K562 (cell line): Measurements from ENCODE around the gene BPTF. TPM values are rescaled to one million over a fixed set of nuclear protein-coding genes. Genes with fewer than 3 reads are reported as not detected.
"Not testable (repeated sequence)": the region's sequence is repeated elsewhere in the genome, so short reads cannot be mapped to it uniquely, and the experiment has no call there.

Experiments
- ATAC-seq: fragments of 200-7000 bp; cut with Tn5 transposase; 3 replicates; pipeline ENCODE4 v1.9.1; 2020; ENCODE audit warnings: moderate library complexity
- BruUV-seq: library from RNA; stranded (reverse); fragments of 400-500 nt; replicated peaks from 2 replicates; lab custom pipeline; 2021; lab: Mats Ljungman, UMichigan
- CTCF ChIA-PET: fragments of 300-600 bp; formaldehyde crosslinking; extraction: SDS; loops from one replicate; lab custom pipeline; 2021; ENCODE audit warnings: low intra/inter-chr PET ratio; lab: Yijun Ruan, JAX
- POLR2A ChIA-PET: fragments of 300-600, 350-650 bp; sonication (Branson Sonifier 250); formaldehyde crosslinking; extraction: SDS; loops from one replicate; lab custom pipeline; 2021; ENCODE audit warnings: antibody characterized with exemption, inconsistent platforms; lab: Yijun Ruan, JAX
- DNase-seq, 4 experiments: peaks; one replicate each; pipeline versions ENCODE4 v3.0.0 to v3.0.0-alpha.2; 2011 to 2018; ENCODE audit warnings: low spot score in 3 of 4, mixed read lengths in 3 of 4; ENCODE audit errors: extremely low read depth in 1 of 4
- FAIRE-seq: peaks from 2 replicates; lab custom pipeline; 2011; peaks lifted over from hg19 to GRCh38; lab: Jason Lieb, UNC
- H2AFZ ChIP-seq: 2 replicates; pipeline ENCODE4 v1.6.0; 2011; ENCODE audit warnings: low read depth, low read length, control low read depth, inconsistent platforms
- H3K27ac ChIP-seq: fragments of 200-600 bp; 3 replicates; pipeline ENCODE4 v1.8.0; 2011; ENCODE audit warnings: low read depth, mild to moderate bottlenecking, control low read depth, inconsistent platforms, low read length, moderate library complexity, mixed read lengths; ENCODE audit errors: extremely low read depth
- H3K27me3 ChIP-seq, 2 experiments: fragments of 300-600 bp in 1 of 2; 2 replicates in 1 of 2; 3 replicates in 1 of 2; pipeline versions ENCODE4 v1.6.0 to v1.8.0; 2011; ENCODE audit warnings: inconsistent platforms in 2 of 2, low read length in 2 of 2, mild to moderate bottlenecking in 1 of 2, mixed read lengths in 1 of 2, moderate library complexity in 1 of 2; ENCODE audit not compliant: control insufficient read depth in 2 of 2, insufficient read depth in 2 of 2
- H3K36me3 ChIP-seq: fragments of 300-600 bp; 3 replicates; pipeline ENCODE4 v1.8.0; 2011; ENCODE audit warnings: mild to moderate bottlenecking, low read length, inconsistent platforms; ENCODE audit not compliant: control insufficient read depth, insufficient read depth
- H3K4me1 ChIP-seq, 2 experiments: fragments of 200-600 bp in 1 of 2; replicated peaks in 1 of 2; 2 replicates in 1 of 2; 3 replicates in 1 of 2; pipeline versions ENCODE4 v1.5.1 to v1.8.0; 2011; ENCODE audit warnings: inconsistent platforms in 2 of 2, low read length in 2 of 2, mild to moderate bottlenecking in 1 of 2, mixed read lengths in 1 of 2, moderate library complexity in 1 of 2; ENCODE audit not compliant: control insufficient read depth in 2 of 2, insufficient read depth in 2 of 2
- H3K4me2 ChIP-seq: 2 replicates; pipeline ENCODE4 v1.6.1; 2011; ENCODE audit warnings: low read length, control low read depth, inconsistent platforms, mixed read lengths; ENCODE audit not compliant: insufficient read depth
- H3K4me3 ChIP-seq: fragments of 200-600 bp; sonication (generic), shearing (Covaris generic); 2 replicates; pipeline ENCODE4 v1.5.1; 2016; ENCODE audit warnings: control low read depth, inconsistent platforms
- H3K79me2 ChIP-seq: fragments of 200-600 bp; 3 replicates; pipeline ENCODE4 v1.8.0; 2011; ENCODE audit warnings: low read length, inconsistent platforms; ENCODE audit not compliant: control insufficient read depth, insufficient read depth
- H3K9ac ChIP-seq, 2 experiments: 2 replicates each; pipeline versions ENCODE4 v1.6.0 to v1.6.1; 2011; ENCODE audit warnings: low read depth in 2 of 2, low read length in 2 of 2, control low read depth in 1 of 2, inconsistent platforms in 1 of 2, mild to moderate bottlenecking in 1 of 2, mixed read lengths in 1 of 2; ENCODE audit not compliant: insufficient read depth in 1 of 2
- H3K9me1 ChIP-seq: one replicate; pipeline ENCODE4 v1.6.0; 2011; ENCODE audit warnings: inconsistent platforms, mild to moderate bottlenecking, low read length, moderate library complexity; ENCODE audit not compliant: control insufficient read depth, insufficient read depth
- H3K9me3 ChIP-seq: replicated peaks from 2 replicates; pipeline ENCODE4 v1.5.1; 2011; ENCODE audit warnings: low read depth, low read length, inconsistent platforms; ENCODE audit not compliant: control insufficient read depth, insufficient read depth
- H4K20me1 ChIP-seq: replicated peaks from 2 replicates; pipeline ENCODE4 v1.6.1; 2011; ENCODE audit warnings: low read length, inconsistent platforms, mixed read lengths; ENCODE audit not compliant: control insufficient read depth, insufficient read depth
- ARID1B ChIP-seq: fragments of 450-650 bp; IDR thresholded peaks from 2 replicates; pipeline ENCODE4 v1.6.1; 2016; ENCODE audit warnings: antibody characterized with exemption, mild to moderate bottlenecking, inconsistent platforms
- CTCF ChIP-seq, 3 experiments: IDR thresholded peaks in 2 of 3; conservative IDR thresholded peaks in 1 of 3; 2 replicates each; pipeline ENCODE4 v1.5.1; 2011 to 2012; ENCODE audit warnings: low read length in 3 of 3, mild to moderate bottlenecking in 3 of 3, control low read depth in 2 of 3, improper control_type of control experiment in 1 of 3, inconsistent platforms in 1 of 3, low read depth in 1 of 3, mixed read lengths in 1 of 3, moderate library complexity in 1 of 3; ENCODE audit not compliant: insufficient read depth in 2 of 3
- FOXK2 ChIP-seq, 2 experiments: fragments of 450-650 bp; IDR thresholded peaks in 1 of 2; conservative IDR thresholded peaks in 1 of 2; 2 replicates each; pipeline ENCODE4 v1.6.1; 2016; ENCODE audit warnings: low read depth in 2 of 2, mild to moderate bottlenecking in 1 of 2
- FOXM1 ChIP-seq, 2 experiments: fragments of 450-650 bp in 1 of 2; sonication (generic) in 1 of 2; formaldehyde crosslinking in 1 of 2; IDR thresholded peaks; 2 replicates each; pipeline versions ENCODE4 v1.6.1 to v1.9.0; 2017 to 2022; ENCODE audit warnings: low read depth in 2 of 2, mild to moderate bottlenecking in 2 of 2, missing genetic modification reagents in 1 of 2, moderate library complexity in 1 of 2
- MAFG ChIP-seq: fragments of 450-650 bp; conservative IDR thresholded peaks from 2 replicates; pipeline ENCODE4 v1.6.1; 2016; ENCODE audit warnings: missing genetic modification characterization, missing compliant biosample characterization
- NFE2 ChIP-seq: IDR thresholded peaks from 2 replicates; pipeline ENCODE4 v1.6.1; 2014; ENCODE audit warnings: antibody characterized with exemption, low read depth
- RAD21 ChIP-seq, 2 experiments: fragments of 250-450 bp in 1 of 2; fragments of 450-650 bp in 1 of 2; sonication (Bioruptor Pico) in 1 of 2; formaldehyde crosslinking in 1 of 2; IDR thresholded peaks in 1 of 2; conservative IDR thresholded peaks in 1 of 2; 2 replicates each; pipeline versions ENCODE4 v1.4.0 to v1.8.0; 2020 to 2022; ENCODE audit warnings: mild to moderate bottlenecking in 2 of 2, moderate library complexity in 1 of 2
- RCOR1 ChIP-seq, 2 experiments: IDR thresholded peaks; 2 replicates each; pipeline ENCODE4 v1.6.1; 2012; ENCODE audit warnings: low read depth in 2 of 2, low read length in 2 of 2, borderline replicate concordance in 1 of 2, improper control_type of control experiment in 1 of 2
- REST ChIP-seq, 2 experiments: fragments of 450-650 bp; formaldehyde crosslinking in 1 of 2; IDR thresholded peaks; 2 replicates each; pipeline versions ENCODE4 v1.4.0 to v1.6.1; 2014 to 2020; ENCODE audit warnings: mild to moderate bottlenecking in 2 of 2, borderline replicate concordance in 1 of 2, low read depth in 1 of 2
- ZNF316 ChIP-seq: fragments of 450-650 bp; IDR thresholded peaks from 2 replicates; pipeline ENCODE4 v1.6.1; 2016
- WGBS: fragments of 100-300 bp; shearing (Covaris generic); methylation state at CpG from one replicate; pipeline ENCODE4 v1.1.6; 2016; ENCODE audit warnings: low coverage, mixed read lengths; ENCODE audit not compliant: insufficient coverage; ENCODE audit errors: missing lambda C conversion rate; 5-methylcytosine and 5-hydroxymethylcytosine counted together
- in situ Hi-C: fragments of 300-500 bp; cut with MboI; formaldehyde crosslinking; loops from 4 replicates; pipeline ENCODE4 v1.15.0; 2018; ENCODE audit warnings: inconsistent platforms, mixed read lengths
- intact Hi-C: fragments of 100-400 bp; cut with micrococcal nuclease; formaldehyde crosslinking; loops from 2 replicates; pipeline ENCODE4 v1.14.2; 2022
- polyA plus RNA-seq, 8 experiments: library from polyadenylated mRNA; depleted of rRNA in 4 of 8; stranded (reverse) in 5 of 8; unstranded in 3 of 8; fragments of >200 nt; fragmentation: Nextera tagmentation in 2 of 8; fragmentation: Illumina TruSeq in 1 of 8; extraction: Ambion mirVana in 2 of 8; extraction: Trizol in 1 of 8; gene quantifications; 2 replicates each; pipeline versions ENCODE4 v1.2.1 to v1.2.3, GENCODE V29; 2011 to 2014; ENCODE audit warnings: inconsistent platforms in 1 of 8, missing spikeins in 1 of 8
- total RNA-seq, 7 experiments: library from RNA; depleted of rRNA in 6 of 7; stranded (reverse); fragments of >200 nt in 6 of 7; fragmentation: Illumina TruSeq in 2 of 7; extraction: Trizol in 2 of 7; gene quantifications; 2 replicates each; pipeline versions ENCODE4 v1.2.1 to v1.2.3, GENCODE V29; 2011 to 2021; ENCODE audit warnings: low replicate concordance in 1 of 7

BPTF gene
- total and polyA plus RNA-seq, 9 of the 15 experiments (the other 6 are each of a cell fraction or from before 2014, with no cell fraction given): 12.5 to 52.1 (median 26.9) TPM

- intact Hi-C loops; TF ChIP-seq REST, FOXM1 (CRISPR knock-in tag; IDR thresholded peaks at IDR 0.05; ENCODE audit: low read depth): not testable (repeated sequence)
- in situ Hi-C loops: loop anchor here (25.0 kb wide), 2 partner anchors 499 to 799 kb away; partner anchors contain the start of gene WIPI1
- peak; percentile 79 for TF ChIP-seq NFE2
- TF ChIP-seq MAFG (tag): peak; percentile 83
- TF ChIP-seq RCOR1 (IDR thresholded peaks at IDR 0.05; ENCODE audit: borderline replicate concordance in 1 of 2, low read depth in 2 of 2, low read length in 2 of 2): 0 out of 4 replicates have a peak, but pooled peaks of 1 of the 2 experiments have one; percentile 44
- TF ChIP-seq RAD21 (CRISPR knock-in tag; conservative IDR thresholded peaks at IDR 0.05 in 1 of 2, IDR thresholded peaks at IDR 0.05 in 1 of 2): peak; percentile 44 to 70
- TF ChIP-seq ARID1B: peak; percentile 55; the same call in 1 of the 2 replicates
- peak; percentile 39; the same call in 1 of the 2 replicates for TF ChIP-seq REST (IDR thresholded peaks at IDR 0.05; ENCODE audit: borderline replicate concordance)
- TF ChIP-seq FOXM1 (IDR thresholded peaks at IDR 0.05; ENCODE audit: low read depth): 0 out of 2 replicates have a peak, but pooled peaks have one; percentile 13
- peak; percentile 39 to 68 (median 64); a peak in 5 of 6 replicates for TF ChIP-seq CTCF (IDR thresholded peaks at IDR 0.05 in 2 of 3, conservative IDR thresholded peaks at IDR 0.05 in 1 of 3; ENCODE audit: insufficient read depth in 2 of 3, low read depth in 1 of 3, low read length in 3 of 3)
- peak; percentile 69 to 78 for TF ChIP-seq FOXK2 (conservative IDR thresholded peaks at IDR 0.05 in 1 of 2, IDR thresholded peaks at IDR 0.05 in 1 of 2; ENCODE audit: low read depth in 2 of 2)
- peak; percentile 79 for TF ChIP-seq ZNF316
Measured at GRCh38 chr17:67963145-67963572, 137.9 kb downstream of the BPTF start.

More at GRCh38 chr17:67963145-67963572, 137.9 kb downstream of the BPTF start:
- WGBS: 0% methylated on average over 1 of the region's 1 CpG
- H3K4me1 ChIP-seq, H3K9ac ChIP-seq, BruUV-seq, POLR2A ChIA-PET, H3K9me1 ChIP-seq, H3K4me3 ChIP-seq, CTCF ChIA-PET, H4K20me1 ChIP-seq, H3K79me2 ChIP-seq, H3K27me3 ChIP-seq, H3K9me3 ChIP-seq, H3K4me2 ChIP-seq: not testable (repeated sequence)
- Histone ChIP-seq H3K36me3 (peaks cover 50% of the 10 kb centered on the region), H3K27ac (peak overlapping the region; percentile 44; the same call in 1 of the 3 replicates), H2AFZ (peak overlapping the region; percentile 59; the same call in 1 of the 2 replicates)
- ATAC-seq (peak; percentile 94), DNase-seq (peak; percentile 24 to 84 (median 32)), FAIRE-seq (peak; percentile 76)
